Esophagus muscularis mucosa (tissue), 4 donors: ENCODE measurements around the gene FGD2.

ENCODE experiments used
- EP300 ChIP-seq: sonication (generic); formaldehyde crosslinking; IDR thresholded peaks from one replicate; pipeline ENCODE4 v1.6.1; 2017; ENCODE audit warnings: antibody characterized with exemption
- POLR2A ChIP-seq: fragments of 450-650 bp; IDR thresholded peaks from one replicate; pipeline ENCODE4 v1.6.1; 2017; ENCODE audit warnings: antibody characterized with exemption, moderate library complexity, mild to moderate bottlenecking, low read depth
- POLR2AphosphoS5 ChIP-seq, 2 donors: sonication (generic); formaldehyde crosslinking; IDR thresholded peaks; one replicate each; pipeline ENCODE4 v1.6.1; 2017; ENCODE audit warnings: antibody characterized with exemption in 2 of 2
- TF ChIP-seq, protein P1 (sequence below), 3 experiments: fragments of 200-600 bp in 2 of 3; fragments of 450-650 bp in 1 of 3; sonication (generic) in 2 of 3; IDR thresholded peaks; one replicate each; pipeline ENCODE4 v1.5.1; 2017 to 2019; ENCODE audit warnings: antibody characterized with exemption in 3 of 3, mild to moderate bottlenecking in 2 of 3, moderate library complexity in 1 of 3

- TF ChIP-seq, protein P1, sequence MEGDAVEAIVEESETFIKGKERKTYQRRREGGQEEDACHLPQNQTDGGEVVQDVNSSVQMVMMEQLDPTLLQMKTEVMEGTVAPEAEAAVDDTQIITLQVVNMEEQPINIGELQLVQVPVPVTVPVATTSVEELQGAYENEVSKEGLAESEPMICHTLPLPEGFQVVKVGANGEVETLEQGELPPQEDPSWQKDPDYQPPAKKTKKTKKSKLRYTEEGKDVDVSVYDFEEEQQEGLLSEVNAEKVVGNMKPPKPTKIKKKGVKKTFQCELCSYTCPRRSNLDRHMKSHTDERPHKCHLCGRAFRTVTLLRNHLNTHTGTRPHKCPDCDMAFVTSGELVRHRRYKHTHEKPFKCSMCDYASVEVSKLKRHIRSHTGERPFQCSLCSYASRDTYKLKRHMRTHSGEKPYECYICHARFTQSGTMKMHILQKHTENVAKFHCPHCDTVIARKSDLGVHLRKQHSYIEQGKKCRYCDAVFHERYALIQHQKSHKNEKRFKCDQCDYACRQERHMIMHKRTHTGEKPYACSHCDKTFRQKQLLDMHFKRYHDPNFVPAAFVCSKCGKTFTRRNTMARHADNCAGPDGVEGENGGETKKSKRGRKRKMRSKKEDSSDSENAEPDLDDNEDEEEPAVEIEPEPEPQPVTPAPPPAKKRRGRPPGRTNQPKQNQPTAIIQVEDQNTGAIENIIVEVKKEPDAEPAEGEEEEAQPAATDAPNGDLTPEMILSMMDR (IDR thresholded peaks at IDR 0.05): no peak
- TF ChIP-seq POLR2A (no peak), POLR2AphosphoS5 (IDR thresholded peaks at IDR 0.05) (no peak), EP300 (no peak)
These were observed 41.9 kb downstream of the FGD2 start for GRCh38 chr6:37047346-37047688.
